Pancreas (tissue), 10 donors: ENCODE data around the gene SLC39A11. TPM values are rescaled to one million over a fixed set of nuclear protein-coding genes. Genes with fewer than 3 reads are reported as not detected.
"Not testable (repeated sequence)": the region's sequence is repeated elsewhere in the genome, so short reads cannot be mapped to it uniquely, and the experiment has no call there.

ENCODE experiments used
- ATAC-seq, 4 donors: fragments of 200-7000 bp; cut with Tn5 transposase; one replicate each; pipeline versions ENCODE4 v1.8.0 to v1.9.1; 2020; ENCODE audit warnings: mild to moderate bottlenecking in 4 of 4, moderate library complexity in 4 of 4
- DNase-seq, 6 donors: peaks; one replicate each; pipeline ENCODE4 v3.0.0-alpha.2; 2020
- FAIRE-seq: peaks from 2 replicates; lab custom pipeline; 2012; peaks lifted over from hg19 to GRCh38; lab: Jason Lieb, UNC
- H3K27ac ChIP-seq, 4 donors: fragments of 200-600 bp; sonication (generic); 1 replicate in 3 of 4; 2 replicates in 1 of 4; pipeline versions ENCODE4 v1.5.0 to v1.8.0; 2020
- H3K27me3 ChIP-seq, 4 donors: fragments of 200-600 bp; one replicate each; pipeline ENCODE4 v1.8.0; 2021
- H3K36me3 ChIP-seq, 3 donors: fragments of 200-600 bp; sonication (generic) in 1 of 3; one replicate each; pipeline versions ENCODE4 v1.5.0 to v1.8.0; 2020 to 2021
- H3K4me1 ChIP-seq, 3 donors: fragments of 200-600 bp; one replicate each; pipeline ENCODE4 v1.8.0; 2021
- H3K4me3 ChIP-seq, 4 donors: fragments of 200-600 bp; sonication (generic) in 2 of 4; one replicate each; pipeline versions ENCODE4 v1.5.0 to v1.8.0; 2020 to 2021
- H3K9me3 ChIP-seq, 4 donors: fragments of 200-600 bp; one replicate each; pipeline ENCODE4 v1.8.0; 2021
- CTCF ChIP-seq, 4 donors: fragments of 200-600 bp; sonication (generic) in 3 of 4; IDR thresholded peaks; one replicate each; pipeline versions ENCODE4 v1.5.0 to v1.8.0; 2021; ENCODE audit warnings: antibody characterized with exemption in 4 of 4
- WGBS, 2 donors: extraction: QIAGEN DNeasy Blood & Tissue Kit; methylation state at CpG; one replicate each; pipeline ENCODE4 v1.1.7; 2013; 5-methylcytosine and 5-hydroxymethylcytosine counted together
- intact Hi-C, 3 donors: fragments of 100-400 bp; cut with DNase I; formaldehyde crosslinking; loops; one replicate each; pipeline versions ENCODE4 v1.11.1 to v1.14.2; 2022
- polyA plus RNA-seq, 2 donors: library from polyadenylated mRNA; stranded (reverse); fragments of 200-250 nt; gene quantifications; one replicate each; pipeline ENCODE4 v1.2.3, GENCODE V29; 2013
- total RNA-seq, 6 donors: library from RNA; stranded (reverse); fragmentation: NEBNext Ultra II Directional in 4 of 6; extraction: Animal tissue kit (Norgen Biotek cat#: 25700) in 4 of 6; gene quantifications; one replicate each; pipeline versions ENCODE4 v1.2.1 to v1.2.4, GENCODE V29; 2021 to 2023
- donor health status: healthy with polysubstance abuse.
- donor health status: DM: no; HTN: no; CAD: no; lungs with moderate emphysema.
- donor health status: DM: no; HTN: no; CAD: no.
- donor health status: control.
- donor health status: control.
- donor health status: Bipolar disorder and iron deficiency.
- donor health status: DM: yes; HTN: yes; CAD: no.
- donor health status: DM: no; HTN: no; CAD: no.
- donor health status: DM: no; HTN: no; CAD: no.
- donor health status: DM: yes; HTN: yes; CAD: no.

SLC39A11 gene
- total and polyA plus RNA-seq, 8 donors, result 7.9 to 32.9 (median 19.9) TPM

- intact Hi-C loops, result no loop called here
- Histone ChIP-seq H3K27me3 (no peaks in the 10 kb centered on the region), H3K27ac (no peak overlapping the region), H3K4me1 (no peaks in the 10 kb centered on the region), H3K9me3 (no peaks in the 10 kb centered on the region), H3K36me3 (no peaks in the 10 kb centered on the region), H3K4me3 (no peak overlapping the region)
- no peak for FAIRE-seq
- no peak for TF ChIP-seq CTCF (IDR thresholded peaks at IDR 0.05)
- ATAC-seq, result no peak
- DNase-seq, result no peak
- whole genome bisulfite sequencing, 2 donors, result 85 to 88% methylated on average over 9 of the region's 9 CpGs
Observed at GRCh38 chr17:72898725-72899124, 193.8 kb downstream of the SLC39A11 start.

- H3K4me1 ChIP-seq, H3K27me3 ChIP-seq, H3K36me3 ChIP-seq, H3K27ac ChIP-seq, H3K9me3 ChIP-seq, intact Hi-C loops, H3K4me3 ChIP-seq, ATAC-seq, DNase-seq, FAIRE-seq: not testable (repeated sequence)
- WGBS, 2 donors, result 93% methylated on average over 7 of the region's 7 CpGs
Observed at GRCh38 chr17:72896288-72896687, 196.2 kb downstream of the SLC39A11 start.

GRCh38 chr17:72891627-72892026, 200.9 kb downstream of the SLC39A11 start:
- Histone ChIP-seq H3K36me3 (no peaks in the 10 kb centered on the region), H3K27me3 (no peaks in the 10 kb centered on the region), H3K4me3 (no peak overlapping the region), H3K27ac (no peak overlapping the region), H3K9me3 (no peaks in the 10 kb centered on the region), H3K4me1 (no peaks in the 10 kb centered on the region)
- no peak for TF ChIP-seq CTCF (IDR thresholded peaks at IDR 0.05)
- FAIRE-seq, result no peak
- 94 to 97% methylated on average over 2 of the region's 2 CpGs for WGBS, 2 donors
- ATAC-seq, result no peak
- no peak for DNase-seq
- intact Hi-C loops, result no loop called here

GRCh38 chr17:72890711-72891110, 201.8 kb downstream of the SLC39A11 start:
- FAIRE-seq (no peak), ATAC-seq (no peak), DNase-seq (no peak)
- no peaks in the 10 kb centered on the region for H3K27me3 ChIP-seq
- WGBS, 2 donors, result 89 to 93% methylated on average over 2 of the region's 2 CpGs
- intact Hi-C loops, result no loop called here
- H3K4me1 ChIP-seq, result no peaks in the 10 kb centered on the region
- no peak overlapping the region for H3K27ac ChIP-seq
- no peak for TF ChIP-seq CTCF (IDR thresholded peaks at IDR 0.05)
- H3K4me3 ChIP-seq, result no peak overlapping the region
- H3K9me3 ChIP-seq, result no peaks in the 10 kb centered on the region
- H3K36me3 ChIP-seq, result no peaks in the 10 kb centered on the region

- no peak overlapping the region for H3K27ac ChIP-seq
- no peak overlapping the region for H3K4me3 ChIP-seq
- no peak for FAIRE-seq
- DNase-seq, result no peak
- no peak for ATAC-seq
- no peaks in the 10 kb centered on the region for H3K4me1 ChIP-seq
- H3K36me3 ChIP-seq, result no peaks in the 10 kb centered on the region
- no peaks in the 10 kb centered on the region for H3K9me3 ChIP-seq
- intact Hi-C loops, result no loop called here
- WGBS, 2 donors, result 82 to 92% methylated on average over 4 of the region's 4 CpGs
- no peaks in the 10 kb centered on the region for H3K27me3 ChIP-seq
- TF ChIP-seq CTCF (IDR thresholded peaks at IDR 0.05), result no peak
Observed at GRCh38 chr17:72887917-72888316, 204.6 kb downstream of the SLC39A11 start.
